Kidney tubule cell (primary cell): ENCODE results near the gene GNPAT.

Experiments used
- DNase-seq: peaks from one replicate; pipeline ENCODE4 v3.0.0-alpha.2; 2018; ENCODE audit warnings: low spot score

The GNPAT gene

GRCh38 chr1:231317306-231318014, 76.4 kb downstream of the GNPAT start:
- DNase-seq = no peak

- no peak for DNase-seq
Measured at GRCh38 chr1:231318015-231318355, 77.0 kb downstream of the GNPAT start.

- DNase-seq = no peak
Measured at GRCh38 chr1:231318568-231318967, 77.6 kb downstream of the GNPAT start.

- no peak for DNase-seq
Measured at GRCh38 chr1:231319080-231319479, 78.1 kb downstream of the GNPAT start.

GRCh38 chr1:231322880-231323530, 82.0 kb downstream of the GNPAT start:
- no peak for DNase-seq

- no peak for DNase-seq
Measured at GRCh38 chr1:231324660-231325059, 83.6 kb downstream of the GNPAT start.

GRCh38 chr1:231326248-231326647, 85.2 kb downstream of the GNPAT start:
- no peak for DNase-seq
